ENCODE measurements around the gene SAP30BP.

- TF ChIP-seq EZH2 (IDR thresholded peaks at IDR 0.05) (no peak), POLR2AphosphoS5 (IDR thresholded peaks at IDR 0.05; ENCODE audit: borderline replicate concordance, low read depth, low read length) (no peak), FOXP2 (optimal IDR thresholded peaks at IDR 0.05; ENCODE audit: control extremely low read depth, extremely low read length, insufficient read depth) (no peak)
Measured at GRCh38 chr17:75627094-75627493, 40.0 kb upstream of the SAP30BP start.

All from SK-N-MC (cell line).